ENCODE measurements around the gene CRIP2. TPM values are rescaled to one million over a fixed set of nuclear protein-coding genes. Genes with fewer than 3 reads are reported as not detected.

CRIP2 gene
- total RNA-seq, 1 donor from 2014 or later = 38.3 TPM

- TF ChIP-seq CTCF (conservative IDR thresholded peaks at IDR 0.05) = no peak
- Mint-ChIP-seq H3K27ac (ENCODE audit: unreplicated experiment) (no peak overlapping the region), H3K36me3 (ENCODE audit: low read depth) (no peaks in the 10 kb centered on the region), H3K27me3 (ENCODE audit: low read depth) (peaks cover 9% of the 10 kb centered on the region), H3K9me3 (no peaks in the 10 kb centered on the region), H3K4me3 (peak overlapping the region; percentile 44), H3K4me1 (no peaks in the 10 kb centered on the region)
- DNase-seq (ENCODE audit: low read depth, low spot score) = no peak
Observed at GRCh38 chr14:105472486-105472991, 2.1 kb upstream of the CRIP2 start.

GRCh38 chr14:105473033-105473676 is 1.5 kb upstream of the CRIP2 start:
- TF ChIP-seq CTCF (conservative IDR thresholded peaks at IDR 0.05) = no peak
- Mint-ChIP-seq H3K36me3 (ENCODE audit: low read depth) (no peaks in the 10 kb centered on the region), H3K27me3 (ENCODE audit: low read depth) (peaks cover 9% of the 10 kb centered on the region), H3K27ac (ENCODE audit: unreplicated experiment) (no peak overlapping the region), H3K4me1 (no peaks in the 10 kb centered on the region), H3K4me3 (peak overlapping the region; percentile 64), H3K9me3 (no peaks in the 10 kb centered on the region)
- no peak for DNase-seq (ENCODE audit: low read depth, low spot score)

GRCh38 chr14:105473677-105474482 is 741 bp upstream of the CRIP2 start:
- TF ChIP-seq CTCF (conservative IDR thresholded peaks at IDR 0.05) = no peak
- H3K4me1 Mint-ChIP-seq = no peaks in the 10 kb centered on the region
- peak overlapping the region; percentile 83 for H3K4me3 Mint-ChIP-seq
- peak overlapping the region; percentile 50 for H3K27ac Mint-ChIP-seq (ENCODE audit: unreplicated experiment)
- H3K27me3 Mint-ChIP-seq (ENCODE audit: low read depth) = peaks cover 9% of the 10 kb centered on the region
- no peaks in the 10 kb centered on the region for H3K9me3 Mint-ChIP-seq
- H3K36me3 Mint-ChIP-seq (ENCODE audit: low read depth) = no peaks in the 10 kb centered on the region
- DNase-seq (ENCODE audit: low read depth, low spot score) = peak; percentile 94

GRCh38 chr14:105475269-105476096 is 862 bp downstream of the CRIP2 start:
- DNase-seq (ENCODE audit: low read depth, low spot score) = no peak
- H3K27me3 Mint-ChIP-seq (ENCODE audit: low read depth) = peaks cover 24% of the 10 kb centered on the region
- no peaks in the 10 kb centered on the region for H3K4me1 Mint-ChIP-seq

More at GRCh38 chr14:105475269-105476096, 862 bp downstream of the CRIP2 start:
- Mint-ChIP-seq H3K9me3 (no peaks in the 10 kb centered on the region), H3K36me3 (ENCODE audit: low read depth) (no peaks in the 10 kb centered on the region), H3K27ac (ENCODE audit: unreplicated experiment) (peak overlapping the region; percentile 71), H3K4me3 (peak overlapping the region; percentile 77)
- TF ChIP-seq CTCF (conservative IDR thresholded peaks at IDR 0.05) = no peak
